Kasumi-1 (cell line): Measurements from ENCODE around the gene TP63.

ENCODE experiments used
- DNase-seq, 2 experiments: peaks; one replicate each; lab custom pipeline; 2025; lab: John Stamatoyannopoulos, UW

Gene TP63

GRCh38 chr3:189851682-189852081, 220.5 kb downstream of the TP63 start:
- no peak for DNase-seq

GRCh38 chr3:189853906-189854305, 222.7 kb downstream of the TP63 start:
- DNase-seq = no peak

GRCh38 chr3:189860296-189860695, 229.1 kb downstream of the TP63 start:
- no peak for DNase-seq

GRCh38 chr3:189862385-189862998, 231.3 kb downstream of the TP63 start:
- DNase-seq = no peak

- DNase-seq = no peak
Observed at GRCh38 chr3:189863031-189863430, 231.8 kb downstream of the TP63 start.

- no peak for DNase-seq
Observed at GRCh38 chr3:189868061-189868460, 236.9 kb downstream of the TP63 start.

GRCh38 chr3:189869165-189869564, 238.0 kb downstream of the TP63 start:
- DNase-seq = no peak

- DNase-seq = no peak
Observed at GRCh38 chr3:189871418-189871817, 240.2 kb downstream of the TP63 start.

- no peak for DNase-seq
Observed at GRCh38 chr3:189883113-189883753, 252.0 kb downstream of the TP63 start.

- DNase-seq = no peak
Observed at GRCh38 chr3:189890496-189890895, 259.3 kb downstream of the TP63 start.

GRCh38 chr3:189896533-189896932, 265.3 kb downstream of the TP63 start:
- no peak for DNase-seq

- DNase-seq = no peak
Observed at GRCh38 chr3:189897406-189897805, 266.2 kb downstream of the TP63 start.

- no peak for DNase-seq
Observed at GRCh38 chr3:189898559-189899153, 267.5 kb downstream of the TP63 start.

GRCh38 chr3:189899186-189899585, 268.0 kb downstream of the TP63 start:
- DNase-seq = no peak

GRCh38 chr3:189900578-189900977, 269.4 kb downstream of the TP63 start:
- DNase-seq = no peak

- no peak for DNase-seq
Observed at GRCh38 chr3:189901481-189901880, 270.3 kb downstream of the TP63 start.

- DNase-seq = no peak
Observed at GRCh38 chr3:189902230-189903186, 271.3 kb downstream of the TP63 start.

GRCh38 chr3:189903562-189904250, 272.5 kb downstream of the TP63 start:
- no peak for DNase-seq

GRCh38 chr3:189907803-189908202, 276.6 kb downstream of the TP63 start:
- no peak for DNase-seq

GRCh38 chr3:189908646-189909045, 277.5 kb downstream of the TP63 start:
- DNase-seq = no peak

GRCh38 chr3:189909139-189909538, 277.9 kb downstream of the TP63 start:
- DNase-seq = no peak

- no peak for DNase-seq
Observed at GRCh38 chr3:189909573-189909972, 278.4 kb downstream of the TP63 start.
